HG03045 (cell line): Measurements from ENCODE around the gene FMO5.
"Not testable (repeated sequence)": the region's sequence is repeated elsewhere in the genome, so short reads cannot be mapped to it uniquely, and the experiment has no call there.

Experiments used
- ATAC-seq: cut with Tn5 transposase; IDR thresholded peaks from one replicate; pipeline ENCODE4 v1.9.1; 2021; ENCODE audit warnings: mild to moderate bottlenecking, moderate library complexity; ENCODE audit not compliant: unreplicated experiment

The FMO5 gene

GRCh38 chr1:147225193-147225730 lies at the start of gene FMO5:
Gene FMO5, minus strand, starts transcription at chr1:147225339. Its CDS starts 310 bp downstream, at chr1:147225029.
- peak; percentile 53 for ATAC-seq

GRCh38 chr1:147273409-147274336 lies 48.5 kb upstream of the FMO5 start:
- no peak for ATAC-seq

GRCh38 chr1:147272042-147272441 lies 46.9 kb upstream of the FMO5 start:
- no peak for ATAC-seq

DNA sequence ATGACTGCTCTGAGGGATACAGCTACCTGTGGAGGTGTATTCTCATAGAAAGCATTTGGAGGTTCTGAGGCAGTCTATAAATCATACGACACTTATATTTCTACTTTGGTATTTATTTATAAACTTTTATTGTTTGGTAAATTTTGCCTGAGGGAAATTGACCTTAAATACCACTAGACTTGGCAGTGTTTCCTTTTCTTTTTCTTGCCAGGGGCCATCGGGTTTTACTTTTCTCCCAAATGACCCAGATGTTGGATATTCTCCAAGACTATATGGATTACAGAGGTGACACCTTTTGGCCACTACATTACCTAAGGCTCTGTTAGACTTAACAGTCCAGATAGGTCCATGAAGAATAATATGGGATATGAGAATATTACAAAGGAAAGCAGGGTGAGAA lies 45.6 kb upstream of the FMO5 start:
- ATAC-seq, result no peak

DNA sequence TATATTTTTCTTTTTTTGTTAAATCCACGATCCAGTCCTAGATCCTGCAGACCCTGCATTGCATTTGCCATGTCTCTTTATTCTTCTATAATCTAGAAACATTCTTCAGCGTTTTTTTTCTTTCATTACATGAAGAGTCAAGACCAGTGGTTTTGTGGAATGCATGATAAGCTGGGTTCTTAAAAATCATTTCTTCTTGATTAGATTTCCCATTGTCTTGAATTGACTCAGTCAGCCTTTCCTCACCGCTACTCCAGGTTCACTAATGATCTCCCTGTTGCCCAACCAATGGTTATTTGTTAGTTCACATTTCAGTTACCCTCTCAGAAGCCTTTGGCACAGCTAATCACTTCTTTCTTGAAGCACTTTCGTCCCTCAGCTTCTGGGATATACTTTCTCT lies 42.6 kb upstream of the FMO5 start:
- no peak for ATAC-seq

GRCh38 chr1:147266381-147266780 lies 41.2 kb upstream of the FMO5 start:
- ATAC-seq, result no peak

DNA sequence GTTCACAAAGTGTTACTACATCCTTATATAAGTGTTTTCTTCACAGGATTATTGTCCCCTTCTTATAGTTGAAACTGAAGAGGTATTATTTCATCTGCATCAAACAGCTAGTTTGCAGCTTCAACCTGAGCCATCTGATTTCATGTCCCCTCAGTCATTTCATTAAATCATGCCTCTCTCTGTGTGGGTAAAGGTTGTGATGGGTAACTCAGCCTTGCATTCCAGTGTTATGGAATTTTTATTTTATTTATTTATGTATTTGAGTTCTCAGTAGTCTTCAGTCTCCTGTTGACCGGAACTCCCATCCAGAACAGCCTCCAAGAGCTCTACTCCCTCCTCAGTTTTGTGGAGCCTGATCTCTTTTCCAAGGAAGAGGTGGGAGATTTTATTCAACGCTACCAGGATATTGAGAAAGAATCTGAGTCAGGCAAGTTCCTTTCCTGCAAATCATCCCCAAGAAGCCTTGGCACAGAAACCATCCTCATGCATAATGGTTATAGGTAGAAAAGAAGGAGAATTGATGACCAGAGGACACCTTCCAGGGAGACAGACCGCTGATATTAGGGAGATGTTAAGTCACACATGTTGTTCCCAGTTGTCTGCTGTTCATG lies 39.1 kb upstream of the FMO5 start:
- no peak for ATAC-seq

- no peak for ATAC-seq
Observed at GRCh38 chr1:147260956-147261355, 35.8 kb upstream of the FMO5 start.

DNA sequence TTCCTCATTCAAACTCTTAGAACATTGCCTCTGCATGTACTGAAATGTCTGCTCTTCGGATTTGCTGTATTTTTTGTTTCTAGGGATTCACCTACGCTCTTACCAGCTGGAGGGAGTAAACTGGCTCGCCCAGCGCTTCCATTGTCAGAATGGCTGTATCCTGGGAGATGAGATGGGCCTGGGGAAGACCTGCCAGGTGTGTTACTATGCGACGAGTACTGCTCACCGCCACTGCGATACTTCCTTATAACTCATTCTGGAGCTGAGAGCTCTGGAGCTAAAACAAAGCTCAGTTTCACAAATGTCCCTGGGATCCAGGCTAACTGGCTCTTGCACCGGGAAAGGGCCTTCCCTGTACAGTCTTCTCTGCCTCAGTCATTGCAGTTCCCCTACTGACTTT lies 27.4 kb upstream of the FMO5 start:
- ATAC-seq, result no peak

GRCh38 chr1:147247656-147248238 lies 22.6 kb upstream of the FMO5 start:
- ATAC-seq, result no peak

DNA sequence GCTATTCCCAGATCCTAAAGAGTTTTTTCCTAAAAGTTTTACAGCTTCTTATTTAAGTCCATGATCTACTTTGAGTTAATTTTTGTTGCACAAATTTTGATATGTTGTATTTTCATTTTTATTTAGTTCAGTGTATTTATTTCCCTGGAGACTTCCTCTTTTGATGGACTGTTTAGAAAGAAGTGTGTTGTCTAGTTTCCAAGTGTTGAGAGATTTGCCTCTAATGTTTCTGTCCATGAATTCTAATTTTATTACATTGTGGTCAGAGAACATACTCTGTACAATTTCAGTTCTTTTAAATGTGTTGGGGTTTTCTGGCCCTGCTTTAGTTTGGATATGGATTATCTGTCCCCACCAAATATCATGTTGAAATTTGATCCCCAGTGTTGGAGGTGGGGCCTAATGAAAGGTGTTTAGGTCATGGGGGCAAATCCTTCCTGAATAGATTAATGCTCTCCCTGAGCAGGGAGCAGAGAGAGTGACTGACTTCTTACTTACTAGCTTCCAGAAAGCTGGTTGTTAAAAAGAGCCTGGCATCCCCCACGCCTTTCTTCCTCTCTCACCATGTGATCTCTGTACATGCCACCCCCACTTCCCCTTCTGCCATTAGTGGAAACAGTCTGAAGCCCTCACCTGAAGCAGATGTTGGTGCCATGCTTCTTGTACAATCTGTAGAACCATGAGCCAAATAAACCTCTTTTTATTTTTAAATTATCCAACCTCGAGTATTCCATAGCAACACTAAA lies 21.9 kb upstream of the FMO5 start:
- no peak for ATAC-seq

GRCh38 chr1:147246044-147246690 lies 21.0 kb upstream of the FMO5 start:
- ATAC-seq, result no peak

- ATAC-seq, result no peak
Observed at GRCh38 chr1:147245586-147246021, 20.5 kb upstream of the FMO5 start.

GRCh38 chr1:147245129-147245528 lies 20.0 kb upstream of the FMO5 start:
- no peak for ATAC-seq

DNA sequence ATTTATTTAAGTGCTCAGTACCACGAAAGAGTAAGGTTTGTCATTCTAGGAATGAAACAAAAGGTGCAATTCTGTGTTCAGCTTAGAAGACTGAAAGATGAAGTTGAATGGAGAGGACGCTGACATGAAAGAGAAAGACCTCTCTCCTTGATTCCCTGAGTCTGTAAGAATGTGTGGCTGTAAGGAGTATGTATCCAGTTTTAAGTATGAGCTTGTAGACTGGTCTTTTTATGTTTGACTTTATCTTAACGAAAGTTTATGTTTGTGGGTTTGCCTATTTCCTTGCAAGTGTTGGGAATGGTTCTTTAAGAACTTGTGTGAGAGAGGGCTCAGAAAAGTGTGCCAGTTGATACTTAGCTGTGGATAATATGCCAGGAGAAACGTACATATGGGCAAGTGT lies 18.7 kb upstream of the FMO5 start:
- no peak for ATAC-seq

- peak; percentile 17 for ATAC-seq
Observed at GRCh38 chr1:147243228-147243685, 18.1 kb upstream of the FMO5 start.

GRCh38 chr1:147242449-147243227 lies 17.5 kb upstream of the FMO5 start, which contains the start of gene CHD1L:
Gene CHD1L, plus strand, starts transcription at chr1:147242684. Its CDS starts 20 bp downstream, at chr1:147242704.
- ATAC-seq, result peak; percentile 90

- ATAC-seq, result no peak
Observed at GRCh38 chr1:147241934-147242448, 16.9 kb upstream of the FMO5 start.

GRCh38 chr1:147240131-147240721 lies 15.1 kb upstream of the FMO5 start:
- not testable (repeated sequence) for ATAC-seq
